SK-N-SH (cell line): Measurements from ENCODE around the gene MYOM1. TPM values are rescaled to one million over a fixed set of nuclear protein-coding genes. Genes with fewer than 3 reads are reported as not detected.

Source experiments
- CTCF ChIA-PET: fragments of 300-600, 350-600 bp; formaldehyde crosslinking; extraction: SDS; loops from one replicate; lab custom pipeline; 2021; lab: Yijun Ruan, JAX
- POLR2A ChIA-PET: fragments of 350-600 bp; sonication (Branson Sonifier 250); formaldehyde crosslinking; extraction: SDS; loops from one replicate; lab custom pipeline; 2020; ENCODE audit warnings: antibody characterized with exemption, inconsistent platforms; lab: Yijun Ruan, JAX
- DNase-seq: peaks from one replicate; pipeline ENCODE4 v3.0.0; 2012
- H2AFZ ChIP-seq: fragments of 200-600 bp; sonication (generic); 2 replicates; pipeline ENCODE4 v1.8.1; 2016; ENCODE audit warnings: antibody characterized with exemption, mild to moderate bottlenecking, low read depth
- H3F3A ChIP-seq: fragments of 200-600 bp; sonication (generic); replicated peaks from 2 replicates; pipeline ENCODE3; 2016; ENCODE audit warnings: antibody characterized with exemption, mild to moderate bottlenecking; ENCODE audit not compliant: insufficient read depth
- H3K27ac ChIP-seq, 2 experiments: fragments of 200-500 bp in 1 of 2; fragments of 200-600 bp in 1 of 2; sonication (Bioruptor generic) in 1 of 2; sonication (generic), shearing (Covaris generic) in 1 of 2; 2 replicates each; pipeline versions ENCODE4 v1.5.1 to v1.6.1; 2014 to 2016; ENCODE audit warnings: low read depth in 2 of 2, inconsistent platforms in 1 of 2, low read length in 1 of 2, mild to moderate bottlenecking in 1 of 2, mixed read lengths in 1 of 2
- H3K27me3 ChIP-seq: fragments of 200-600 bp; sonication (generic), shearing (Covaris generic); 2 replicates; pipeline ENCODE4 v1.6.1; 2016; ENCODE audit warnings: mixed run types; ENCODE audit not compliant: insufficient read depth
- H3K36me3 ChIP-seq, 2 experiments: fragments of 200-500 bp in 1 of 2; fragments of 200-600 bp in 1 of 2; sonication (Bioruptor generic) in 1 of 2; sonication (generic) in 1 of 2; replicated peaks in 1 of 2; 2 replicates each; pipeline versions ENCODE3 to v1.5.1; 2014 to 2016; ENCODE audit warnings: low read length in 1 of 2, mild to moderate bottlenecking in 1 of 2; ENCODE audit not compliant: insufficient read depth in 2 of 2, control insufficient read depth in 1 of 2
- H3K4me1 ChIP-seq, 2 experiments: fragments of 200-500 bp in 1 of 2; fragments of 200-600 bp in 1 of 2; sonication (Bioruptor generic) in 1 of 2; sonication (generic), shearing (Covaris generic) in 1 of 2; 2 replicates each; pipeline versions ENCODE4 v1.5.1 to v1.6.1; 2014 to 2016; ENCODE audit warnings: low read depth in 1 of 2, low read length in 1 of 2, mixed run types in 1 of 2; ENCODE audit not compliant: insufficient read depth in 2 of 2, control insufficient read depth in 1 of 2
- H3K4me2 ChIP-seq: fragments of 200-600 bp; sonication (generic), shearing (Covaris generic); 2 replicates; pipeline ENCODE4 v1.6.1; 2017; ENCODE audit warnings: mixed run types
- H3K4me3 ChIP-seq, 2 experiments: fragments of 200-500 bp in 1 of 2; fragments of 200-600 bp in 1 of 2; sonication (Bioruptor generic) in 1 of 2; sonication (generic), shearing (Covaris generic) in 1 of 2; 2 replicates each; pipeline versions ENCODE4 v1.5.1 to v1.8.1; 2014 to 2016; ENCODE audit warnings: low read depth in 2 of 2, inconsistent platforms in 1 of 2, low read length in 1 of 2, mild to moderate bottlenecking in 1 of 2, mixed read lengths in 1 of 2, moderate library complexity in 1 of 2
- H3K79me2 ChIP-seq: fragments of 200-600 bp; sonication (generic); 2 replicates; pipeline ENCODE4 v1.8.1; 2017; ENCODE audit warnings: mild to moderate bottlenecking; ENCODE audit not compliant: insufficient read depth
- H3K9ac ChIP-seq: fragments of 200-600 bp; sonication (generic); 2 replicates; pipeline ENCODE4 v1.6.1; 2017; ENCODE audit warnings: mixed run types
- H3K9me2 ChIP-seq: fragments of 200-600 bp; sonication (generic); 2 replicates; pipeline ENCODE4 v1.6.1; 2017; ENCODE audit warnings: mixed run types
- H3K9me3 ChIP-seq: fragments of 200-600 bp; sonication (generic); 2 replicates; pipeline ENCODE4 v1.6.1; 2017; ENCODE audit warnings: mixed run types, mild to moderate bottlenecking, moderate library complexity
- H4K20me1 ChIP-seq: fragments of 200-600 bp; sonication (generic); 2 replicates; pipeline ENCODE4 v1.6.1; 2017; ENCODE audit warnings: mild to moderate bottlenecking, mixed run types; ENCODE audit not compliant: insufficient read depth
- CHD2 ChIP-seq: fragments of 150-350 bp; IDR thresholded peaks from 2 replicates; pipeline ENCODE4 v1.6.1; 2018; ENCODE audit warnings: low read length; ENCODE audit not compliant: partially characterized antibody
- ELF1 ChIP-seq: IDR thresholded peaks from 2 replicates; pipeline ENCODE4 v1.4.0; 2012
- FOSL2 ChIP-seq: IDR thresholded peaks from 2 replicates; pipeline ENCODE4 v1.4.0; 2012; ENCODE audit warnings: low read depth, mild to moderate bottlenecking, moderate library complexity, borderline replicate concordance
- FOXM1 ChIP-seq: IDR thresholded peaks from 2 replicates; pipeline ENCODE4 v1.4.0; 2012; ENCODE audit warnings: low read depth, mild to moderate bottlenecking
- IRF3 ChIP-seq: fragments of 150-350 bp; IDR thresholded peaks from 2 replicates; pipeline ENCODE4 v1.6.1; 2016; ENCODE audit warnings: mild to moderate bottlenecking, low read depth, low read length
- JUND ChIP-seq: IDR thresholded peaks from 2 replicates; pipeline ENCODE4 v1.4.0; 2012
- MAX ChIP-seq: IDR thresholded peaks from 2 replicates; pipeline ENCODE4 v1.4.0; 2012; ENCODE audit warnings: low read depth
- MEF2A ChIP-seq: IDR thresholded peaks from 2 replicates; pipeline ENCODE4 v1.4.0; 2012; ENCODE audit warnings: low read depth, borderline replicate concordance
- MXI1 ChIP-seq: IDR thresholded peaks from 2 replicates; pipeline ENCODE4 v1.6.1; 2012; ENCODE audit warnings: mild to moderate bottlenecking, low read depth, low read length, improper control_type of control experiment
- NFIC ChIP-seq: IDR thresholded peaks from 2 replicates; pipeline ENCODE4 v1.4.0; 2012; ENCODE audit warnings: borderline replicate concordance
- NRF1 ChIP-seq: IDR thresholded peaks from 2 replicates; pipeline ENCODE4 v1.6.1; 2012; ENCODE audit warnings: low read depth, mild to moderate bottlenecking, low read length
- PBX3 ChIP-seq: IDR thresholded peaks from 2 replicates; pipeline ENCODE4; 2012
- RAD21 ChIP-seq: IDR thresholded peaks from 2 replicates; pipeline ENCODE4 v1.6.1; 2012; ENCODE audit warnings: mild to moderate bottlenecking, low read length
- RCOR1 ChIP-seq: fragments of 150-350 bp; IDR thresholded peaks from 2 replicates; pipeline ENCODE4 v1.6.1; 2017; ENCODE audit warnings: antibody characterized with exemption, low read length
- REST ChIP-seq: IDR thresholded peaks from 2 replicates; pipeline ENCODE4 v1.6.1; 2012; ENCODE audit warnings: mild to moderate bottlenecking, low read depth, low read length, moderate library complexity
- RXRA ChIP-seq: IDR thresholded peaks from 2 replicates; pipeline ENCODE4 v1.4.0; 2012; ENCODE audit warnings: low read depth, mild to moderate bottlenecking, borderline replicate concordance
- SIN3A ChIP-seq: IDR thresholded peaks from 2 replicates; pipeline ENCODE4 v1.6.1; 2012; ENCODE audit warnings: low read depth, mild to moderate bottlenecking, low read length, moderate library complexity, borderline replicate concordance
- SMC3 ChIP-seq: IDR thresholded peaks from 2 replicates; pipeline ENCODE4 v1.6.1; 2012; ENCODE audit warnings: low read depth, low read length, improper control_type of control experiment
- TAF1 ChIP-seq: IDR thresholded peaks from 2 replicates; pipeline ENCODE4 v1.6.1; 2012; ENCODE audit warnings: low read depth, mild to moderate bottlenecking, low read length, moderate library complexity, borderline replicate concordance
- TCF12 ChIP-seq: IDR thresholded peaks from 2 replicates; pipeline ENCODE4 v1.4.0; 2012
- YY1 ChIP-seq: IDR thresholded peaks from 2 replicates; pipeline ENCODE4 v1.4.0; 2012; ENCODE audit warnings: low read depth, mild to moderate bottlenecking
- WGBS: methylation state at CpG from one replicate; pipeline ENCODE4 v1.1.6; 2017; ENCODE audit warnings: low lambda C conversion rate; 5-methylcytosine and 5-hydroxymethylcytosine counted together
- polyA plus RNA-seq, 3 experiments: library from polyadenylated mRNA; depleted of rRNA; stranded (reverse); fragments of >200 nt; gene quantifications; 2 replicates each; pipeline ENCODE4 v1.2.3, GENCODE V29; 2012

The MYOM1 gene
- polyA plus RNA-seq, 1 of the 3 experiments (the other 2 are of a cell fraction), result 0.07 TPM

- no peak overlapping the region for H2AFZ ChIP-seq
- H3K36me3 ChIP-seq, result peaks cover 66 to 73% of the 10 kb centered on the region in 2 experiments
- H3K9me3 ChIP-seq, result no peaks in the 10 kb centered on the region
- CTCF ChIA-PET, result interaction anchor here (0.9 to 3.2 kb wide), 3 partner anchors 9 to 103 kb away, joined by 3 to 11 read pairs (median 3); no protein-coding TSS in a partner anchor
- H3F3A ChIP-seq, result peaks cover 80% of the 10 kb centered on the region
- peaks cover 0 to 34% of the 10 kb centered on the region in 2 experiments; a peak in 2 of 4 replicates for H3K4me1 ChIP-seq
- H3K4me2 ChIP-seq, result no peak overlapping the region
- H3K27me3 ChIP-seq, result no peaks in the 10 kb centered on the region
- peaks cover 12% of the 10 kb centered on the region for H4K20me1 ChIP-seq
- no peak for DNase-seq
- 75% methylated on average over 4 of the region's 4 CpGs for WGBS
- POLR2A ChIA-PET, result interaction anchor here (0.8 kb wide), 1 partner anchor 8 kb away, joined by 3 read pairs; no protein-coding TSS in a partner anchor
- H3K27ac ChIP-seq, result peak overlapping the region in 1 of 2 experiments; percentile 39; a peak in 2 of 4 replicates
- no peak overlapping the region for H3K9ac ChIP-seq
- peaks cover 88% of the 10 kb centered on the region for H3K79me2 ChIP-seq
- TF ChIP-seq SIN3A (no peak), MAX (no peak), MEF2A (no peak), IRF3 (no peak), YY1 (no peak), CHD2 (no peak), FOSL2 (no peak), SMC3 (no peak), REST (no peak)
- TF ChIP-seq, all 33 proteins: peak for 0
- Histone ChIP-seq H3K9me2 (no peaks in the 10 kb centered on the region), H3K4me3 (no peak overlapping the region)
These were observed 35.0 kb upstream of the MYOM1 start for GRCh38 chr18:3254725-3255124.

- POLR2A ChIA-PET, result no interaction called here
- H3K4me3 ChIP-seq, result no peak overlapping the region
- 96% methylated on average over 1 of the region's 1 CpG for WGBS
- peaks cover 16% of the 10 kb centered on the region for H4K20me1 ChIP-seq
- H3K27ac ChIP-seq, result peak overlapping the region in 1 of 2 experiments; percentile 94; a peak in 3 of 4 replicates
- peak overlapping the region; percentile 34; the same call in 1 of the 2 replicates for H3K9ac ChIP-seq
- peaks cover 70% of the 10 kb centered on the region for H3F3A ChIP-seq
- H3K9me2 ChIP-seq, result no peaks in the 10 kb centered on the region
- H3K9me3 ChIP-seq, result no peaks in the 10 kb centered on the region
- H3K4me1 ChIP-seq, result peaks cover 0 to 38% of the 10 kb centered on the region in 2 experiments; a peak in 2 of 4 replicates
- DNase-seq, result no peak
- CTCF ChIA-PET, result no interaction called here
- H3K79me2 ChIP-seq, result peaks cover 95% of the 10 kb centered on the region
- H3K4me2 ChIP-seq, result peak overlapping the region; percentile 46; the same call in 1 of the 2 replicates
- H2AFZ ChIP-seq, result no peak overlapping the region
- H3K36me3 ChIP-seq, result peaks cover 58 to 67% of the 10 kb centered on the region in 2 experiments
- H3K27me3 ChIP-seq, result no peaks in the 10 kb centered on the region
- TF ChIP-seq NFIC, result no peak
- TF ChIP-seq SMC3, result no peak
- TF ChIP-seq IRF3, result no peak
- no peak for TF ChIP-seq RXRA
- TF ChIP-seq YY1, result no peak
- TF ChIP-seq RAD21, result no peak
- no peak for TF ChIP-seq MXI1
- TF ChIP-seq FOSL2, result no peak
- TF ChIP-seq TAF1, result no peak
- TF ChIP-seq RCOR1, result no peak
- TF ChIP-seq NRF1, result no peak
- TF ChIP-seq JUND, result no peak
- TF ChIP-seq FOXM1, result no peak
- TF ChIP-seq ELF1, result no peak
- no peak for TF ChIP-seq TCF12
- TF ChIP-seq PBX3, result no peak
- no peak for TF ChIP-seq MEF2A
These were observed 33.1 kb upstream of the MYOM1 start for GRCh38 chr18:3252843-3253242.
